Mesenteric fat pad (tissue), 1 donor: Measurements from ENCODE around the gene OGA. TPM values are rescaled to one million over a fixed set of nuclear protein-coding genes. Genes with fewer than 3 reads are reported as not detected.

ENCODE experiments used
- DNase-seq: peaks from one replicate; pipeline ENCODE4 v3.0.0-alpha.2; 2020; ENCODE audit warnings: low spot score
- total RNA-seq: library from RNA; stranded (reverse); fragmentation: NEBNext Ultra II Directional; extraction: Animal tissue kit (Norgen Biotek cat#: 25700); gene quantifications from one replicate; pipeline ENCODE4 v1.2.1, GENCODE V29; 2021
- donor health status: DM: yes; HTN: yes; CAD: no.

OGA gene
- total RNA-seq, 1 donor from 2014 or later: 92.7 TPM

DNA sequence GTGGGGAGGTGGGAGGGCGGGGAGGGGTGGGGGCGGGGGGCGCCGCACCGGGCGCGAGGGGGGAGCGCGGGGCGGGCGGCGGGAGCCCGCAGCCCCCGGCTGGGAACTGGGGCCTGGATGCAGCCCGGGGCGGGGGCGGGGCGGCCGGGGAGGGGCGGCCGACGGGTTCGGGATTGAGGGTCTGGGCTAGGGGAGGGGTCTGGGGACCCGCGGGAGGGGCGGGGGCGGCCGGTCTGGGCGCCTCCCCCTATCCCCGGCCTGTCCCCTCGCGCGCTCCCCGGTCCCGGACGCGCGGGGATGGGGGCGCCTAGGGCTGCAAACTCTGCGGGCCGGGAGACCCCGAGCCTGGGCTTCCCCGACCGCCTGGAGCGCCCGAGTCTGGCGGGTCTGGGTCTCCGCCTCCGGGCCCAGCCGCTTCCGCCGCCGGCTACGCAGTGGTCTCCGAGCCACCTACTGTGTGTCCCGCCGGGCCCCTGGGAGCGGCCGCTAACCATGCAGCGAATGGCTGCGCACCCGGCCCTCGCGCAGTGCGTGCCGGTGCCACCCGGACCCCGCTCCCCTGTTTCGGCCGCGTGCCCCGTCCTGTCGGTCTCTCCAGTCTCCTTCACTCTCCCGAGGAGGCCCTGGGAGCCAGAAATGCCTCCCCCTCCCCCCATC, 42.0 kb downstream of the OGA start:
- peak; percentile 69 for DNase-seq

DNA sequence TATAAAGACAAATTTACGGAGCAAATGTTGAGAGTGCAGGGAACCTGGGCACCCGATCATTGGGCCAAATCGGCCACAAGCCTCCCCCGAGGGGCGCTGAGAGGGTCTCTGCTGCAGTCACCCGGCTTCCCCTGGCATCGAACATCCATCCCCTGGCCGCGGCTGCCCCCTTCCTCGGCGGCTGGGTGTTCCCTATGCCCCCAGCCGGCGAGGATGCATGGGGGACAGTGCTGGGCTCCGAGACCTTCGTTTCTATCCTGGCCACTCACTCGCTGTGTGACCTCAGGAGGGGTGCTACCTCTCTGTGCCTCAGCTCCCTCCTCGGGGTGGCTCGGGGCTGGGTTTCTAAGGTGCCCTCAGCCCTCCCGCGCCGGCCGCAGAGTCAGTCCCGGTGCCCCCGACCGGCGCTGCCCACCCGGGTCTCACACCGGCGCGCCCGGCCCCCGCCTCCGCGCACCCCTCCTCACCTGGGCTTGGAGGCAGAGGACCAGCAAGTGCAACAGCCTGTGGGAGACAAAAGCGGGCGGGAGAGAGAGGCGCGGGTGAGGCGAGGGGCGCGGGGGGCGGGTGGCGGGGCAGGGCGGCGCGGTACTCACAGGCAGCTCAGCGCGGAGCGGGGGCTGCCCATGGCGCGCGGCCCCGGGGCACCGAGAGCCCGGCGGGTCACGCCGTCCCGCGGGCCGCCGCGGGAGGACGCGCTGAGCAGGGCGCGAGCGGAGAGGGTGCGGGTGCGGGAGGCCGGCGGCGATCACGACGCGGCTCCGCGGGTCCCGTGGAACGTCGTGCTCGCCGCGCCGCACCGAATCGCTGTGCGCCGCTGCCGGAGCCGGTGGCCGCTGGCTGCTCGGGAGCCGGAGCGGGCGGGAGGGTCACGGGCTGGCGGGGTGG, 42.7 kb downstream of the OGA start, which contains the start of gene FGF8:
TSS of gene FGF8 (minus strand) at position 842 of the 888 bp plus-strand sequence. CDS start at position 628, 214 bp downstream.
- peak; percentile 67 for DNase-seq

DNA sequence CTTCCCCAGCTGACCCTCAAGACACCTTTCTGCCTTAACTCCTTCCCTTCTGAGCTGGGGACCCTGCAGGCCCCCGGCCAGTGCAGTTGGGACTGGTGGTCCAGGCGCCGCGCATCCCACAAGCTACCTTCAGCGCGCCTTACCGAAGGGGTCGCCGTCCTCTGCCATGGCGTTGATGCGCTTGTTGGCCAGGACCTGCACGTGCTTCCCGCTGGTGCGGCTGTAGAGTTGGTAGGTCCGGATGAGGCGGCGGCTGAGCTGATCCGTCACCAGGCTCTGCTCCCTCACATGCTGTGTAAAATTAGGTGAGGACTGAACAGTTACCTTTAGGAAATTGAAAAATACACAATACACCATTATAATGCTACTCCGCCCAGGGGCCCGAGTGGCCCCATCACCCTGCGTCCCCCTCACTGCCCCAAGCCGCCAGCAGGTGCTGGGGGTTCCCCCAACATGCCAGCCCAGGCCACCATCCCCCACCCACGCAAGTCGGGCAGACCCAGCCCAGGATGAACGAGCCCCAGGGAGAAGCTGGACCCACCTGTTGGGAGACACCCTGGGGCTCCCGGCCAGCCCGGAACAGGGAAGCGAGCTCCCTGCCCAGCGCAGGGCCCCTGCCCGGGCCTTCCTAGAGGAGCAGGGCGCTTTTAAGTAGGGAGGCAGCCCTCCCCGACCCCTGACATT, 43.5 kb downstream of the OGA start:
- DNase-seq: peak; percentile 77

DNA sequence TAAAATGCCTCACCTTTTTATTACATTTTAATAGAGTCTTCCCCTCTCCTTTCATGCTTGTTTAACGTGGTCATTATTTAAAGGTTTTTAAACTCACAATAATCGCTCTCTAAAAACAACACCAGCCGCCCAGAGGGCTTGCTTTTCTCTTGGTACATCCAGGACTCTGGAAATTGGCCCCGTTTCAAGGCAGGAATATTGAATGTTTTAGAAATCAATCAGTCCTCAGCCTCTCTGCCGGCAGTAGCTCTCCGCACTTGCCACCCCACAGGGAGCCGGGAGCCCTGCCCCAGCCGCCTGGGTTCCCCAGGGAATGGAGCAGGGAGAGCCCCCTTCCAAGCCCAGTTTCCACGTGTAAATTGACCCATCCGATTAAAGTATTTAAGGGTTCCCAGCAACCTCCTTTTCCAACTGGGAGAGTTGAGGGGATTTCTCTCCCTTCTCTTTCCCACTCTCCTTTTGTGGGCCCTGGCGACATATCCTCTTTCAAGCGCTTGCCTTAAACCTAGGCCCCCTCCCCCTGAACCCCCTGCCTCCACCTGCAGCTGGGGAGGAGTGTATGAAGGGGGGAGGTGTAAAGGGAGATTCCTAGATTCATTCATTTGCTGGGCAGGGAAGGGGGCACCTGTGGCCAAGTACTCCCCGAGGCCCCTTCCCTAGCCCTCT, 44.2 kb downstream of the OGA start:
- DNase-seq: peak; percentile 76

DNA sequence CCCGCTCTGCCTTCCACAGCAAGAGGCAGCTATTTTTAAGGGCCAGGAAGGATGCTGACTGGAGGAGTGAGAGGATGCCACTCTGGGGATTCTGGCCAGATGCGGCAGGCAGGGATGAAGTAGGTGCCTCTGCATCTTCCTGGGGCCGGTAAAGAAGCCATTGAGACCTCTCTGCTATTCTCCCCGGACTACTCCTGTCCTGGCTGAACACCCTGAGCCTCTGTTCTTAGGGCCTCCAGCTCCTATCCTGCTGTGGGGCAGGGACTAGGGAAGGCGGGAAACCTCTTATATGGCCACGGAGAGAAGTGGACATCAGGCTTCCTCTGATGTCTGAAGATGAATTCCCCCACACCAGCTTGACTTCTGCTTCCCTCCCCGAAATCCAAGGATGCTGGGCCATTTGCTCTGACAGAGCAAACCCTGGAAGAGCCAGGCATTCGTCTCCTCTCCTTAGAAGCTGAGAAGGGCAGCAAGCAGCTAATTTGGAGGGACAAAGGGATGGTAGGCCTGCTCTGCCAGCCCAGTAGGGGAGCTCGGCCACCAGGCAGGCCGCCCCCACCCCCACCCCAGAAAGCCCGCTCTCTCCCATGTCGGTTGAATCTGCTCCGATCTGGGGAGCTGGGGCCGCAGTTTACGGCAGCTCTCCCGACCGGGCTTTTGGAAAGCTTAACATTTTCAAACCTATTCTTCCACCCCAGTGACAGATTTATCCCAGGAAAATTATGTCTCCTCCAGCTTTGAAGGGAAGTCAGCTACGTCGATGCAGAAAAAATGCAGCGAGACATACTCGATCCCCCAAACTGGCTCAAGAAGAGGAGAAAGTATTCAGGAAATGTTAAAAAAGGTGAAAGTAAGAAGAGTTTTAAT, 45.1 kb downstream of the OGA start:
- DNase-seq: peak; percentile 51

DNA sequence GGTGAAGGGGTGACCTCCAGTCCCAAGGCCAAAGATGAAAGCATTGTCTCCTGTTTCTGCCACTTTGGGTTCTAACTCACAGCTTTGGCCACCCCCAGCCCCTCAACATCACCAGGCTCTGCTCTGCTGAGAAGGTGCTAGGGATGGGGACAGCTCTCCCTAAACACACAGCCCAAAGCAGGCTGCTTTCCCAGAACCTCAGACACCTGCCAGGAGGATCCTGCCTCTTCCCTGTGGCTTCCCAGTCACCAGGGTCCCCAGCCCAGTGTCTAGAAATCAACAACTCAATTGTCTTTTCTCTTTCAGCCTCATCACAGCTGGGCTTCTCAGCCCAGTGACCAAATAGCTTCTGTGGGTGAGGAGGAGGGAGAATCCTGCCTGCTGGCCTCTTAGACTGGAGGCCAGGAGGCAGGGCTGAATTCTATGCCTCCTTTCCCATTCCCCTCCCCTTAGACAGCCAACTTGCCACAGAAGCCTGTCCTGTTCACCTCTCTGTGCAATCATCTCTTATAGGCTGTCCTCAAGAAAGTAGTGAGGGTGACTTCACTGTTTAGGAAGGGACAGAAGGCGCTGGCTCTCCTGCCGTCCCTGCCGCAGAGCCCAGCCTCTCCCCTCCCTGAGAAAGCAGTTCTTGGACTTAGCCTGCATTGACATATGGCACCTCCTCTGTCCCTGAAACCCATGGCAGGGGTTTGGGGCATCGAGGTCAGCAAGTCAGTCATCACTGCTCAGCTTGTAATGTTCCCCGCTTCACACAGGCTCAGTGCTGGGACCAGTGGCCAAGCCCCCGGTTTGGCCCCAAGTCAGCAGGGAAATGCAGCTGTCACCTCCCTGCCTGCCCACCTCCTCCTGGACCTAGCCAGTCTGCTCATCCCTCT, 46.0 kb downstream of the OGA start:
- DNase-seq: peak; percentile 79

DNA sequence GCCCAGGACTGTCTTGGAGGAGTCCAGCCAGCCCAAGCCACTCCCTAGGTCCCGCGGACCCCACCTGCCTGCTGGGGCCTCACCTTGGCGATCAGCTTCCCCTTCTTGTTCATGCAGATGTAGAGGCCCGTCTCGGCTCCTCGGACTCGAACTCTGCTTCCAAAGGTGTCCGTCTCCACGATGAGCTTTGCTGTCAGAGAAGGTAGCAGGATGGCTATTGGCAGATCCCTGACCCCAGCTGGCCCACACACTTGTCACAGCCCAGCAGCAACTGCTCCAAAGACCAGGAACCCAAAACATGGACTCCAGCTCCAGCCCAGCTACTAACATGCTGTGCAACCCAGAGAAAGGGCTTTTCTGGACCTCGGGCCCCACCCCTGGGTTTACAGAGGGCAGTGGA, 46.9 kb downstream of the OGA start:
- peak; percentile 73 for DNase-seq

DNA sequence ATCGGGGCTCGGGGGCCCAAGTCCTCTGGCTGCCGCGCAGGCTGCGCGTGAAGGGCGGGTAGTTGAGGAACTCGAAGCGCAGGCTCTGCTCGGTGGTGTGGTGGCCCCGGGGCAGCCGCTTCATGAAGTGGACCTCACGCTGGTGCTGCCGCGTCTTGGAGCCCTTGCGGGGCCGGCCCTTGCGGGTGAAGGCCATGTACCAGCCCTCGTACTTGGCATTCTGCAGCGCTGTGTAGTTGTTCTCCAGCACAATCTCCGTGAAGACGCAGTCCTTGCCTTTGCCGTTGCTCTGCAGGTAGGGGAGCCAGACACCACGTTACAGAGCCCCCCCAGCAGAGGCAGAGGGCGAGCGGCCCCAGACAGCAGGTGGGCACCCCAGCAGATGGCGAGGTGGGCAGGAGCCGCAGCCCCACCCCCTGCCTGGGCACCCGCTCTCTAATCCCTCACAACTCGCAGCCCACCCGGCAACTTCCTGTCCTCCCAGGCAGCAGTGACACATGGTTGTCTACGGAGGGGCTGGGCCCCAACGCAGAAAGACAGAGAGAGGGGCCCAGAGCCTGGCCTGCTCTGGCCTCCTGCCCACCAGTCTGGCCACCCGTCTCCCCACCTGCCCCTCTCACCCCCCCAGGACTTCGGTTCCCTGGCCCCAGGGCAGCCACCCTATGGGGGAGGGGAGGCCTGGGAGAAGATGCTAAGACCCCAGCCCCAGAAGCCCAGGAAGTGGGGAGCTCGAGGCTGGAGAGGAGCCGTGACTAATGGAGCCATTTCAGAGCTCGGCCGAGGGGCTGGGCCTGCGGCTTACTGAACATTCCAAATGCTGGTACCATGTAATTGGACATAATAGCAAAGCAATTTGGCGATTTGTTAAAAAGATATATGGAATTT, 47.7 kb downstream of the OGA start:
- peak; percentile 87 for DNase-seq

DNA sequence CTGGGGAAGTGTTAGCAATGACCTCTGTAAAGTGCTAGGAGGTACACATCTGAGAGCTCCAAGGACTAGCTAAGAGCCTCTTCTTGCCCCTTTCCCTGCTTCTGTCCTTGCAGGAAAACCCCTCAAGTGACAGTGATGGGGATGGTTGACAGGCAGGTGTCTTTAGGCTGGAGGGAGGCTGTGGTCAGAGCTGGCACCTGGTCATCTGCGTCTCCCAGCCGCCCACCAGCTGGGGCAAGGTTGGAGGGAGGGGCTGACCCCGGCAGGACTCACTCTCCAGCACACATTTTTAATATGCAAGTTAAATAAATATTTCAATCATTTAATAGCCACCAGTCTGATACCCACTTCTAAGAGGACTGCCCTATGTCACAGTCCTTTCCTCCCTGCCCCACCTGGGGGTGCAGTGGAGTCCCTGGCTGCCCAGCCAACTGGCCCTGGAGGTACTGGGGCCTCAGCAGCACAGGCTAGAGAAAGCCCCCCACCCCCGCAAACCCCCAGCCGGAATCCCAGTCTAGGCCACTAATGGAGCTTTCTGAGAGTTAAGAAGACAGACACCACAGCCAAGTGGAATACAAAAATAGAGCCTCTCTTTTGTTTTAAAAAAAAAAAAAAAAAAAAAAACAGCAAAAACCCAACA, 48.6 kb downstream of the OGA start:
- DNase-seq: no peak

DNA sequence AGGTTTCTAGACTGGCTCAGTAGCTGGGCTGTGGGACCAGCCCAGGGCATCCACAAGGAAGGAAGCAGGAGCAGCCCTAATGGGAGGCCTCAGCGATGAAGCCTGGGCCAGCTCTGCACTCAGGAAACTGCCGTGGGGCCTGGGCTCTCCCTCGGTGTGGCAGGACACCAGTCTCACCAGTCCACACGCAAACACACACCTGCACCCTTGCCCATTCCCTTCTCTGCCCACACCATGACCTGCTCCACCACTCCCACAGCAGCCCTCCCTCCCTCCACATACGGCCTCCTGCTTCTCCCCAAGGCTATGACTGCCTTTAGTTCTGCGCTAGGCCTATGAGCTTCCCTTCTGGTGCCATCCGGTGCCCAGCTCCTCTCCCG, 49.5 kb downstream of the OGA start:
- DNase-seq: peak; percentile 57

DNA sequence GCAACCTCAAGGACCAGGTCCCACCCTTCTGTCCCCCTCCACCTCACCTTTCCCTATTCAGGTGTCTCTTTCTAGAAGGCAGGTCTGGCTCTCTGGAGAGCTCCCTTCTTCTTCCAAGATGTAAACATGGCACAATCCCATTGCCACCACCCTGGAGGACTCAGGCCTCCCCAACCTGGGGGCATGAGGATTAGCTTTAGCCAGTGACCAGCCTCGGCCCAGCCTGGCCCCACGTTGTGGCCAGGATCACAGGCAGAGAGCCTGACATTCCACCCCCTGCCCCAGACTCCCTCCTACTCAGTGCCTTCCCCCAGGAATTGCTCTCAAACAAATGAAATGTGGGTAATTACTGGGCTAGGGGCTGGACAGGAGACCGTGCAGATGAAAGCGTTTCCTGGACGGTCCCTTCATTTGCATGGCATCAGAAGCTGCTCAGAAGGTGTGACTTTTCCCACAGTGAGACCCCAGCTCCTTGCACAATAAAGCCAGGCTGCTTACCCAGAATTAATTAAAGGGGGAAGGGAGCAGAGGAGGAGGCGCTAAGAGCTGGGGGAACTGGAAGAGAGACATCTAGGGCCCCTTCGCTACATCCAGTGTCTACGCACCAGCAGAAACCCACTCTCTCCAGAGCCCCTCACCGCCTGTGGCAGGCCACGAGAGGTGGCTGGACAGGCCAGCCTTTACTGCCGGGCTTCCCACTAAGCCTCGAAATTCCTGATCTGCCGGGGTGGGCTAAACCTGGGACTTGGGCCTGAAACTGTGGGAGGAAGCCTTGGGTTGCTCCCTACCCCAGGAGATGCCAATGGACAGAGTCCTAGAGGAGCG, 50.1 kb downstream of the OGA start:
- DNase-seq: peak; percentile 85

DNA sequence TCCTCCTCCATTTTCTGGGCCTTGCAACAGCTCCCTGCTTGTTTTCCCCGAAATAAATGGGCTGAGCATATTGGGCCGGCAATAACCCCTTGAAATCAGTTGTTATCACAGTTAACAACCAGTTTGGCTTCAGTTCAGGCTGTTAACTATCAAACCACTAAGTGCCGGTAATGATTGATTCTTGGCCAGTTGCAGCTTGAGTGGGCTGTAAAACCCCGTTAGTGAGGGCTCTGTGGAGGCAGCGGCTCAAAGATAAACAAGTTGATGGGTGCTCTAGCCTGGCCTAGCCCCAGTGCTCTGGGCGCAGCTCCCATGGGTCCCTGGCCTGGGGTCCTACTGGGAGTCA, 50.7 kb downstream of the OGA start:
- DNase-seq: no peak

DNA sequence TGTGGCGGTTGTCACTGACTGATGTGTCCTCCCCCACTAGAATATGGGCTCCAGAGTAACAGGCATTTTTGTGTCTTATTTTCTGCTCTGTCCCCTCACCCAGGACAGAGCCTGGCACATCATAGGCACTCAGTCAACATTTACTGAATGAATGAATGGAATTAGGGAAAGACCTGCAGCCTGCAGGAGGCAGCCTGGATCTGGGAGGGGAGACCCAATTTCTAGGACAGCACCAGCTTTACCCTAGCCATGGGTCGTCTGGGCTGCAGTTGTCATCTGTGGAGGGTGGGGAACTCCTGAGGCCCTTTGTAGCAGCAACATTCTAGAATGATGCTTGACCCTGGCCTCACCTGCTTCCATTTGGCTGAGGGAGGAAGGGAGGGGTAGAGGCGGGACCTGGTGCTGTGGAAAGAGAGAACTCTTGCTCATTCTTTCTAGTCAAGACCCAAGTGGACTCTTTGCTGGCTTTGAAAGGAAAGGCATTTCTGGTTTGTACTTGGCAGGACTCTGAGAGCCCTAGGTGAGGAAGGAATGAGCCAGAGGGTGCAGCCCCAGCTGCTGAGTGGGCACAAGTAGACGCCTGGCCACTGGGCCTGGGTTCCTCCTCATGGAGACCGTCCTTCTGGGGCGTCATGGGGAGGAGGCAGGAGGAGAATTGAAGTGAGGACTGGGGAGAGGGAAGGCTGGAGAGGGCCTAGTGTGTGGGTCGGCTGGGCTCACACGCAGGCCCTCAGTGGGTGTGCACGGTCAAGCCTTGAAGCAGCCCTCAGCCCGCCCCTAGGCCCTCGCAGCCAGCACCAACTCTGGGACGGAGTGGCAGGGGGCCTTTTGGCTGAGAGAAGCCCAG, 51.3 kb downstream of the OGA start:
- DNase-seq: peak; percentile 86

DNA sequence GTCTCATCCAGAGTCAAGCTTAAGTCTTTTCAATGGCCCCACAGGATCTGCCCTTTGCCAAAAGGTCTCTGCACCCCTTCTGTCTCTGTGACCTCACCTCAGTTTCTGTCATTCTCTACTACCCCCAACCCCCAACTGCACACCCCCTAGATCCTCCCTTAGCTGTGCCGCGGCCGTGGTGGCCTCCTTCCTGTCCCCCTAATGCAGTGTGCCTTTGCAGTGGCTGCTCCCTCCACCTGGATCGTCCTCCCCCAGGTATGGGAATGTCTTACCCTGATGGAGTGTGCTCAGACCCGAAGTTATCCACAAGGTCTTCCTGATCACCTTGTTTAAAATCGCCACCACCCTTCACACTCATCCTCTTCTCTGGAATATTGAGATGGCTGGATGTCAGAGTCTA, 51.9 kb downstream of the OGA start:
- peak; percentile 60 for DNase-seq

DNA sequence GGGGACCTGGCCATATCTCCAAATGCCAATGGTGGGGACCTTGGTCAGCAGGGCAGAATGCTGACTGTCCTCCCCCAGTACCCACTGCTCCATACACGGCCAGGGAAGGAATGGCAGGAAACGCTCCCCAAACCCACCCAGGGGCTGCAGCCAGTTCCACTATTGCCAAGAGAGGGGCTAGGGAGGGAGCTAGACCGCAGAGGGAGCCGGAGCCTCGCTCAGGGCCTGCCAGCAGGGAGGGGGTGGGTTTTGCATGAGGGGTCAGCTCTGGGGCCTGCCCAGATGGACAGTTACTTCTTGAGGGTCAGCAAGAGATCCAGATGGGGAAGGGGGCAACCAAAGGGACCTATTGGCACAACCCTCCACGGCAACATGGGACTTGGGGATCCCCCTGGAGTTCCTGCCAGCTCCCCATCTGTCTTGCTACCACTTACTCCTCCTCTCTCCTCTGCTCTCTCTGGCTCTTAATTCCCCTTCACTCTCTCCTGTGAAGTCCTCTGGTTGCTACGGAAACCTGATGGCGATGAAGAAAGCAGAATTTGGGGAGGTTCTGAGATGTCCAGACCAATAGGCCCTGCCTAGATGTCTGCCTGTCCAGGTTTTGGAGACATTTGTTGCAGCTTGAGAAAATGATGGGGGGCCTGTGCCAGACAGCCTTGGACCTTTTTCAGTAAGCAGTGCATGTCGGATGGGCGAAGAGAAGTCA, 55.0 kb downstream of the OGA start:
- DNase-seq: peak; percentile 62
